HK-2 (cell line): ENCODE measurements around the gene IQCB1.
"Not testable (repeated sequence)": the region's sequence is repeated elsewhere in the genome, so short reads cannot be mapped to it uniquely, and the experiment has no call there.

Experiments
- DNase-seq: peaks from one replicate; pipeline ENCODE4 v3.0.0-alpha.2; 2018; ENCODE audit not compliant: unreplicated experiment

The IQCB1 gene, protein sequence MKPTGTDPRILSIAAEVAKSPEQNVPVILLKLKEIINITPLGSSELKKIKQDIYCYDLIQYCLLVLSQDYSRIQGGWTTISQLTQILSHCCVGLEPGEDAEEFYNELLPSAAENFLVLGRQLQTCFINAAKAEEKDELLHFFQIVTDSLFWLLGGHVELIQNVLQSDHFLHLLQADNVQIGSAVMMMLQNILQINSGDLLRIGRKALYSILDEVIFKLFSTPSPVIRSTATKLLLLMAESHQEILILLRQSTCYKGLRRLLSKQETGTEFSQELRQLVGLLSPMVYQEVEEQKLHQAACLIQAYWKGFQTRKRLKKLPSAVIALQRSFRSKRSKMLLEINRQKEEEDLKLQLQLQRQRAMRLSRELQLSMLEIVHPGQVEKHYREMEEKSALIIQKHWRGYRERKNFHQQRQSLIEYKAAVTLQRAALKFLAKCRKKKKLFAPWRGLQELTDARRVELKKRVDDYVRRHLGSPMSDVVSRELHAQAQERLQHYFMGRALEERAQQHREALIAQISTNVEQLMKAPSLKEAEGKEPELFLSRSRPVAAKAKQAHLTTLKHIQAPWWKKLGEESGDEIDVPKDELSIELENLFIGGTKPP

DNA sequence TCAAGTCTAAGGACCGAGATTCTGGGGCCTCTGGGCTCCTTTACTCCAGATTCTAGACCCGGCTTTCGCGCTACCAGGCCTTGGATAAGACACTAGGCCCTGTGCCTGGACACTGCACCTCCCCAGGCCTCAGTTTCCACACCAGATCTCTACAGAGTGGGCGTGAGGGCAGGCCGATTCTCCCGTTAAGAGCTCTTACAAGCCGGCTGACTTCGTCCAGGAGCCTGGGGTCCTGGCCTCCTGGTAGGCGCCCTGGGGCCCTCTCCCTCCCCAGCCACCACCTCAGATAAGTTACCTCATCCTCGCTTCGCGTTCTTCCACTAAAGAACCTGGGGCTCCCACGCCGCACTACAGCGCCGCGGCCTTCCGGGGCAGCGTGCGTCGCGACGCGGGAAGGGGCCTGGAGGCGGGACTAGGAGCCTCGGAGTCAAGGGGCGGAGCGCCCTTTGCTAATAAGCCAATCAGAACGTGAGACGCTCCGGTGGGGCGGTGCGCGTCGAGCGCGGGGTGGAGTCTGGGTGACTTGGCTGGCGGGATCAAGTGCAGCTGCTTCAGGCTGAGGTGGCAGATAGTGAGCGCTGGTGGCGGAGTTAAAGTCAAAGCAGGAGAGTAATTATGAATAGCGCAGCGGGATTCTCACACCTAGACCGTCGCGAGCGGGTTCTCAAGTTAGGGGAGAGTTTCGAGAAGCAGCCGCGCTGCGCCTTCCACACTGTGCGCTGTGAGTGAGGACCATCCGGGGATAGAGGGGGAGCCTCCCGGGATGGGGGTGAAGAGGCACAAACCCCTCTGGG lies at the start of gene IQCB1, which contains the start of gene EAF2:
Gene IQCB1 (minus strand): TSS at position 390 of the 794 bp plus-strand sequence. CDS start 6,100 bp downstream, outside the sequence.
Gene EAF2 (plus strand): TSS at position 539 of the 794 bp plus-strand sequence. CDS start 77 bp downstream, at position 616.
- peak; percentile 98 for DNase-seq

DNA sequence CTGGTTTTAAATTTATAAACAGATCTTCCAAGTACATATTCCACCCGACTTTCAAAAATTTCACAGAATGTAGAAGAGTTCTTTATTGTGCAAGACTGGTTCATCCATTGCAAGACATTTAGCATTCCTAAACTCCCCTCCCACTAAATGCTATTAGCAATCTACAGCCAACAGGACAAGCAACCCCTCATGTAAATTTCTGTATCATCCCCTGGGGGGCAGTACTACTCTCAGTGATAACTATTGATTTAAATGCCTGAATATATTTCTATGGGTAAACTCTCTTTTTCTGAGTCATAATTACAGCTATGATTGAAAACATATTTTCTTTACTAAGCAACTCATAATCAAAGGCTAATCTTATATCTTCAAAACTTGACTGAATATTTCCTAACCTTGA lies 48.6 kb upstream of the IQCB1 start:
- no peak for DNase-seq

DNA sequence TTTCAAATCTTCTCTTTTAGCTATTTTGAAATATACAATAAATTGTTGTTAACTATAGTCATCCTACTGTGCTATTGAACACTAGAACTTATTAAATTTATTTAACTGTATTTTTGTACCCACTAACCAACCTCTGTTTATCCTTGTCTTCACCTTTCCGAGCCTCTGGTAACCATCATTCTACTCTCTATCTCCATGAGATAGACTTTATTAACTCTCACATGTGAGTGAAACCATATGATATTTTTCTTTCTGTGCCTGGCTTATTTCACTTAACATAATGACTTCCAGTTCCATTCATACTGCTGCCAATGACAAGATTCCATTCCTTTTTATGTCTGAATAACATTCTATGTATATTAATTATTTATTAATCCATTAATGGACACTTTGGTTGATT lies 43.6 kb upstream of the IQCB1 start:
- DNase-seq, result no peak

GRCh38 chr3:121871430-121871829 lies 36.6 kb upstream of the IQCB1 start:
- DNase-seq, result no peak

GRCh38 chr3:121870717-121871116 lies 35.9 kb upstream of the IQCB1 start:
- DNase-seq, result no peak

- no peak for DNase-seq
Measured at GRCh38 chr3:121869736-121870135, 34.9 kb upstream of the IQCB1 start.

GRCh38 chr3:121863801-121864200 lies 28.9 kb upstream of the IQCB1 start:
- DNase-seq, result no peak

DNA sequence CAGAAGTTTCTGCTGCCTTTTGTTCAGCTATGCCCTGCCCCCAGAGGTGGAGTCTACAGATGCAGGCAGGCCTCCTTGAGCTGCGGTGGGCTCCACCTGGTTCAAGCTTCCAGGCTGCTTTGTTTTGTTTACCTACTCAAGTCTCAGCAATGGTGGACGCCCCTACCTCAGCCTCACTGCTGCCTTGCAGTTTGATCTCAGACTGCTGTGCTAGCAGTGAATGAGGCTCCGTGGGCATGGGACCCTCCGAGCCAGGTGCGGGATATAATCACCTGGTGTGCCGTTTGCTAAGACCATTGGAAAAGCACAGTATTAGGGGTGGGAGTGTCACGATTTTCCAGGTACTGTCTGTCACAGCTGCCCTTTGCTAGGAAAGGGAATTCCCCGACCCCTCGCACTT lies 28.4 kb upstream of the IQCB1 start:
- DNase-seq, result not testable (repeated sequence)

- not testable (repeated sequence) for DNase-seq
Measured at GRCh38 chr3:121857778-121858177, 22.9 kb upstream of the IQCB1 start.

- no peak for DNase-seq
Measured at GRCh38 chr3:121855555-121855954, 20.7 kb upstream of the IQCB1 start.

DNA sequence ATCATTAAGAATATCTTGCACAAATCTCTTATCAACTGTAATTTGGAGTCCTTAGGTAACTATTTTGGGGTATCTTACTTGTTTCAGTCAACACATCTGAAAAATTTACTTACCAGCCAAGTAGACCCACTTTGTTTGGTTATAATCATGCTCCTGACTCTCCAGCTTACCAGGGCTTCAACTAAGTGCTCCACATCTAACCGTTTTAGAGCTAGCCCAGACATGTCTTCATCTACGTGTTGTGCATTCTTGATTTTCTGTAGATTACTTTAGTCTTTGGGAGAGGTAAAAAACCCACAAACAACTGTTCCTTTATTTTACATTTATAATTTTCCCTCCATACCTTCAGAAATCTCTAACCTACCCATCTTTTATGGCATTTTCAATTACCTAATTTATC lies 17.4 kb upstream of the IQCB1 start:
- no peak for DNase-seq

DNA sequence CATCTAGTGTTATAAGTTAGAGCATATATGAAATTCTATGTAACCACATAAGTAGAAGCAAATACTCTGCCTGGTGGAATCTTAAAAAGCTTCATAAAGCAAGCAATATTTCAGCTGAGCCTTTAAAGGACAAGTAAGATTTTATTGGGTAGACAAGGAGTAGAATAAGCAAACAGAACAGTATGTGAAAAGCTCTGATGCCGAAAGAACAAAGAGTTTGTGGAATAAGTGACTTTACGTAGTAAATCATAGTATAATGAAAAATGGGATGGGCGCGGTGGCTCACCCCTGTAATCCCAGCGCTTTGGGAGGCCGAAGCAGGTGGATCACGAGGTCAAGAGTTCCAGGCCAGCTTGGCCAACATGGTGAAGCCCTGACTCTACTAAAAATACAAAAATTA lies 10.0 kb upstream of the IQCB1 start:
- no peak for DNase-seq

DNA sequence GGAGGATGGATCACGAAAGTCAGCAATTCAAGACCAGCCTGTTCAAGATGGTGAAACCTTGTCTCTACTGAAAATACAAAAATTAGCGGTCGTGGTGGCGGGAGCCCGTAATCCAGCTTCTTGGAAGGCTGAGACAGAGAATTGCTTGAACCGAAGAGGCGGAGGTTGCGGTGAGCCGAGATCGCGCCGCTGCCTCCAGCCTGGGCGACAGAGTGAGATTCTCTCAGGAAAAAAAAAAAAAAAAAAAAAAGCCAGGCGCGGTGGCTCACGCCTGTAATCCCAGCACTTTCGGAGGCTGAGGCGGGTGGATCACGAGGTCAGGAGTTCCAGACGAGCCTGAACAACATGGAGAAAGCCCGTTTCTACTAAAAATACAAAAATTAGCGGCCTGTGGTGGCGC lies 5.1 kb upstream of the IQCB1 start:
- no peak for DNase-seq

- no peak for DNase-seq
Measured at GRCh38 chr3:121836481-121836880, 1.6 kb upstream of the IQCB1 start.

GRCh38 chr3:121836064-121836463 lies 1.2 kb upstream of the IQCB1 start:
- no peak for DNase-seq

GRCh38 chr3:121835465-121835801 lies 573 bp upstream of the IQCB1 start:
- DNase-seq, result no peak

DNA sequence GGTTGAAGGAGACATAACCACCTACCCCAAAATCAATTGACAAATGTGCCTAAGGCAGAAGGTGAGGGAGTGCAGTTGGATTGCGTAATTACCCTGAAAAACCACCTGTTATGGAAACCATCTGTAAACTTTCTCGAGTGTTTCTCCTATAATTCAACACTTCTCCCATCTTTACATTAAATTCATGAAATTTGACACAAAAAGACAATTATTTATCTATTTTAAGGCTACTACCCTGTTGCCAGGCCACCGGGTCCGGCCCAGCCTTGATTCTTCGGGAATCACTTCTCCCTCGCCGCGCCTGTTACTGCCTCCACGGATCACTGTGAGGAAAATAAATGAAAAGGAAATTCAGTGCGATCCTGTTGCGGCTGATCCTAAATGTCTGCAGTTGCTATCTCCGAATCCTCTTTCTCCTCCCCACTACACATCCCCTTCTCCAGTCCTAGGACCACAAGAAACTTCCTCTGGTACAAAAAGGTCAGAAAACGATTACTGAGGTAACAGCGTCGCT lies 646 bp downstream of the IQCB1 start:
- no peak for DNase-seq

DNA sequence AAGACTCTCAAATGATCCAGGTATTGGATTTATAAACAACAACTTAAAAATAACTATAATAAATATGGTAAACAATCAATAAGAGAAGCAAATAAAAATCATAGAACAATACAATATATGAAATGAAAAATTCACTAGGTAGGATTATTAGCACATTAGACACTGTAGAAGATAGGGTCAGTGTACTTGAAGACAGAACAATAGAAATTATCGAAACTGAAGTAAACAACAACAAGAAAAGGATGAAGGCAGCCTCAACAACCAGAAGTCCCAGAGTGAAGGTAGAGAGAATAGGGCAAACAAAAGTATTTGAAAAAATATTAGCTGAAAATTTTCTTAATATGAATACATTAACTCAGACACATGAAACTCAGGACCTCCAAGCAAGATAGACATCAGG lies 11.9 kb downstream of the IQCB1 start:
- DNase-seq, result no peak

- DNase-seq, result no peak
Measured at GRCh38 chr3:121821421-121822199, 13.2 kb downstream of the IQCB1 start.

GRCh38 chr3:121819236-121819635 lies 15.6 kb downstream of the IQCB1 start:
- DNase-seq, result no peak

DNA sequence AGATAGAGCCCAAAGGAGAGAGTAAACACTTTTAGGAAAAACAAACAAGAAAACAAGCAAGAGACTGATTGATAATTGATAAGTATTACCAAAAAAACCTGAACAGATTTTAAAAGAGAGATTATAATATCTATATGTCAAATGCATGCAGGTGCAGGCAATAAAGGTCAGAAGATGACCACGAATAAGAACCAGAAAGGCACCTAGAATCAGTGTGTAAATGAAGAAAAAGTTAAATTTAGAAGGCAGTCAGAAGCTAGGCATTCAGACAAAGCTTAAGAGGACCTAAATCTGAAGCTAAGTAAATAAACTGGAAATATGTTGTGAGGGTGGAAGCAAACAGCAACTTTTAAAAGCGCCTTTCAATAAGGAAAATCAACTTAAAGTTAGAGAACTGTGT lies 16.3 kb downstream of the IQCB1 start:
- DNase-seq, result no peak

GRCh38 chr3:121817753-121818152 lies 17.1 kb downstream of the IQCB1 start:
- DNase-seq, result no peak
